WTC11 (cell line): ENCODE measurements around the gene NBAS.

ENCODE experiments used
- CREB1 ChIP-seq: sonication (generic); formaldehyde crosslinking; IDR thresholded peaks from 2 replicates; pipeline ENCODE4 v1.8.0; 2023; ENCODE audit warnings: mild to moderate bottlenecking, missing genetic modification reagents
- CREM ChIP-seq: sonication (generic); formaldehyde crosslinking; IDR thresholded peaks from 2 replicates; pipeline ENCODE4 v1.8.1; 2022; ENCODE audit warnings: mild to moderate bottlenecking, missing genetic modification reagents, moderate library complexity
- ELF4 ChIP-seq: sonication (generic); formaldehyde crosslinking; IDR thresholded peaks from 2 replicates; pipeline ENCODE4 v1.8.1; 2022; ENCODE audit warnings: low read depth, mild to moderate bottlenecking, moderate library complexity, missing genetic modification reagents
- ESRRA ChIP-seq: sonication (generic); formaldehyde crosslinking; IDR thresholded peaks from 2 replicates; pipeline ENCODE4 v1.8.1; 2022; ENCODE audit warnings: mild to moderate bottlenecking, missing genetic modification reagents, borderline replicate concordance
- JUN ChIP-seq: sonication (generic); formaldehyde crosslinking; IDR thresholded peaks from 2 replicates; pipeline ENCODE4 v1.8.0; 2023; ENCODE audit warnings: mild to moderate bottlenecking, missing genetic modification reagents
- MYBL2 ChIP-seq: sonication (generic); formaldehyde crosslinking; IDR thresholded peaks from 2 replicates; pipeline ENCODE4 v1.8.1; 2023; ENCODE audit warnings: mild to moderate bottlenecking, moderate library complexity, missing genetic modification reagents
- TF ChIP-seq, protein P1 (sequence below): fragments of 200-600 bp; IDR thresholded peaks from 2 replicates; pipeline ENCODE4 v1.8.0; 2022; ENCODE audit warnings: antibody characterized with exemption
- TF ChIP-seq, protein P2 (sequence below): fragments of 250-450 bp; sonication (Bioruptor Pico); IDR thresholded peaks from 2 replicates; pipeline ENCODE4 v2.1.2; 2022; ENCODE audit warnings: mild to moderate bottlenecking, moderate library complexity
- TF ChIP-seq, protein P3 (sequence below): sonication (generic); formaldehyde crosslinking; IDR thresholded peaks from 2 replicates; pipeline ENCODE4 v1.8.0; 2022; ENCODE audit warnings: mild to moderate bottlenecking, missing genetic modification reagents
- TF ChIP-seq, protein P4 (sequence below): fragments of 250-450 bp; sonication (Bioruptor Pico); IDR thresholded peaks from 2 replicates; pipeline ENCODE4 v1.9.0; 2021; ENCODE audit warnings: mild to moderate bottlenecking
- TF ChIP-seq, protein P5 (sequence below): sonication (generic); formaldehyde crosslinking; IDR thresholded peaks from 2 replicates; pipeline ENCODE4 v1.8.1; 2023; ENCODE audit warnings: mild to moderate bottlenecking, missing genetic modification reagents, moderate library complexity
- TF ChIP-seq, protein P6 (sequence below): sonication (generic); formaldehyde crosslinking; IDR thresholded peaks from 2 replicates; pipeline ENCODE4 v1.8.1; 2023; ENCODE audit warnings: mild to moderate bottlenecking, missing genetic modification reagents, borderline replicate concordance

DNA sequence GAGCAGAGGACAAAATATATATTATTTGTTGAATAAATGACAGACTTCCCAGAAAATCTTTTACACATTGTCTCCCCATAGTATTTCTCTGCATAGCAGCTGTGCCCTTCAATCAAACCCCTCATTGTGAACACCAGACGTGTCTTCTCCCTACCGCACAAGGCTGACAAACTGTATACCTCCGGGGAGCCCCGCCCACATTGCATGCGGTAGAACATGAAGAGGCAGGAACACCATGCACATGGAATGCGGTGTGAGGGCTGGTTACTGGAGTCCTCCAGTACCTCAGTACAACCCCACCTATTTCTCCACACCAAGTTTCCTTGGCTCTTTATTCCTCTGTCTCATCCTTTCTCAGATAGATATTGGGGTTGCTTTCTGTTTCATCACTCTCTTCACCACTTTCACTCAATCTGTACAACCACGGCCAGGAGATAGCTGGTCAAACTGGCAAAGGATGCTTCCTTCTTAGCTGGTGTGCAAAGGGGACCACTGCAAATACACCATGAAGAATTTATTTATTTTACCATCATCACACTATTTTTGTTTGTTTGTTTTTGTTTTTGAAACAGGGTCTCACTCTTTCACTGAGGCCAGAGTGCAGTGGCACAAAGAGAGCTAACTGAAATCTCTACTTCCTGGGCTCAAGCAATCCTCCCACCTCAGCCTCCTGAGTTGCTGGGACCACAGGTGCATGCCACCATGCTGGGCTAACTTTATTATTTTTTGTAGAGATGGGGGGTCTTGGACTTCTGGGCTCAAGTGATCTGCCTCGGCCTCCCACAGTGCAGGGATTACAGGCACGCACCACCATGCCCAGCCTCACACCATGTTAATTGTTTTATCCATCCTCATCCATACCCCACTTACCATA is 2.3 kb upstream of the NBAS start:
- TF ChIP-seq, protein P1, sequence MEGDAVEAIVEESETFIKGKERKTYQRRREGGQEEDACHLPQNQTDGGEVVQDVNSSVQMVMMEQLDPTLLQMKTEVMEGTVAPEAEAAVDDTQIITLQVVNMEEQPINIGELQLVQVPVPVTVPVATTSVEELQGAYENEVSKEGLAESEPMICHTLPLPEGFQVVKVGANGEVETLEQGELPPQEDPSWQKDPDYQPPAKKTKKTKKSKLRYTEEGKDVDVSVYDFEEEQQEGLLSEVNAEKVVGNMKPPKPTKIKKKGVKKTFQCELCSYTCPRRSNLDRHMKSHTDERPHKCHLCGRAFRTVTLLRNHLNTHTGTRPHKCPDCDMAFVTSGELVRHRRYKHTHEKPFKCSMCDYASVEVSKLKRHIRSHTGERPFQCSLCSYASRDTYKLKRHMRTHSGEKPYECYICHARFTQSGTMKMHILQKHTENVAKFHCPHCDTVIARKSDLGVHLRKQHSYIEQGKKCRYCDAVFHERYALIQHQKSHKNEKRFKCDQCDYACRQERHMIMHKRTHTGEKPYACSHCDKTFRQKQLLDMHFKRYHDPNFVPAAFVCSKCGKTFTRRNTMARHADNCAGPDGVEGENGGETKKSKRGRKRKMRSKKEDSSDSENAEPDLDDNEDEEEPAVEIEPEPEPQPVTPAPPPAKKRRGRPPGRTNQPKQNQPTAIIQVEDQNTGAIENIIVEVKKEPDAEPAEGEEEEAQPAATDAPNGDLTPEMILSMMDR = no peak
- TF ChIP-seq JUN (no peak), ESRRA (CRISPR knock-in tag) (no peak), CREB1 (CRISPR knock-in tag) (no peak), ELF4 (CRISPR knock-in tag) (no peak), CREM (no peak), MYBL2 (CRISPR knock-in tag) (no peak)
- TF ChIP-seq, protein P2, sequence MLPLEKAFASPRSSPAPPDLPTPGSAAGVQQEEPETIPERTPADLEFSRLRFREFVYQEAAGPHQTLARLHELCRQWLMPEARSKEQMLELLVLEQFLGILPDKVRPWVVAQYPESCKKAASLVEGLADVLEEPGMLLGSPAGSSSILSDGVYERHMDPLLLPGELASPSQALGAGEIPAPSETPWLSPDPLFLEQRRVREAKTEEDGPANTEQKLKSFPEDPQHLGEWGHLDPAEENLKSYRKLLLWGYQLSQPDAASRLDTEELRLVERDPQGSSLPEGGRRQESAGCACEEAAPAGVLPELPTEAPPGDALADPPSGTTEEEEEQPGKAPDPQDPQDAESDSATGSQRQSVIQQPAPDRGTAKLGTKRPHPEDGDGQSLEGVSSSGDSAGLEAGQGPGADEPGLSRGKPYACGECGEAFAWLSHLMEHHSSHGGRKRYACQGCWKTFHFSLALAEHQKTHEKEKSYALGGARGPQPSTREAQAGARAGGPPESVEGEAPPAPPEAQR = no peak
- TF ChIP-seq, protein P3, sequence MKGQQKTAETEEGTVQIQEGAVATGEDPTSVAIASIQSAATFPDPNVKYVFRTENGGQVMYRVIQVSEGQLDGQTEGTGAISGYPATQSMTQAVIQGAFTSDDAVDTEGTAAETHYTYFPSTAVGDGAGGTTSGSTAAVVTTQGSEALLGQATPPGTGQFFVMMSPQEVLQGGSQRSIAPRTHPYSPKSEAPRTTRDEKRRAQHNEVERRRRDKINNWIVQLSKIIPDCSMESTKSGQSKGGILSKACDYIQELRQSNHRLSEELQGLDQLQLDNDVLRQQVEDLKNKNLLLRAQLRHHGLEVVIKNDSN (CRISPR knock-in tag) = no peak
- TF ChIP-seq, protein P4, sequence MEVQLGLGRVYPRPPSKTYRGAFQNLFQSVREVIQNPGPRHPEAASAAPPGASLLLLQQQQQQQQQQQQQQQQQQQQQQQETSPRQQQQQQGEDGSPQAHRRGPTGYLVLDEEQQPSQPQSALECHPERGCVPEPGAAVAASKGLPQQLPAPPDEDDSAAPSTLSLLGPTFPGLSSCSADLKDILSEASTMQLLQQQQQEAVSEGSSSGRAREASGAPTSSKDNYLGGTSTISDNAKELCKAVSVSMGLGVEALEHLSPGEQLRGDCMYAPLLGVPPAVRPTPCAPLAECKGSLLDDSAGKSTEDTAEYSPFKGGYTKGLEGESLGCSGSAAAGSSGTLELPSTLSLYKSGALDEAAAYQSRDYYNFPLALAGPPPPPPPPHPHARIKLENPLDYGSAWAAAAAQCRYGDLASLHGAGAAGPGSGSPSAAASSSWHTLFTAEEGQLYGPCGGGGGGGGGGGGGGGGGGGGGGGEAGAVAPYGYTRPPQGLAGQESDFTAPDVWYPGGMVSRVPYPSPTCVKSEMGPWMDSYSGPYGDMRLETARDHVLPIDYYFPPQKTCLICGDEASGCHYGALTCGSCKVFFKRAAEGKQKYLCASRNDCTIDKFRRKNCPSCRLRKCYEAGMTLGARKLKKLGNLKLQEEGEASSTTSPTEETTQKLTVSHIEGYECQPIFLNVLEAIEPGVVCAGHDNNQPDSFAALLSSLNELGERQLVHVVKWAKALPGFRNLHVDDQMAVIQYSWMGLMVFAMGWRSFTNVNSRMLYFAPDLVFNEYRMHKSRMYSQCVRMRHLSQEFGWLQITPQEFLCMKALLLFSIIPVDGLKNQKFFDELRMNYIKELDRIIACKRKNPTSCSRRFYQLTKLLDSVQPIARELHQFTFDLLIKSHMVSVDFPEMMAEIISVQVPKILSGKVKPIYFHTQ (CRISPR knock-in tag) = no peak
- TF ChIP-seq, protein P5, sequence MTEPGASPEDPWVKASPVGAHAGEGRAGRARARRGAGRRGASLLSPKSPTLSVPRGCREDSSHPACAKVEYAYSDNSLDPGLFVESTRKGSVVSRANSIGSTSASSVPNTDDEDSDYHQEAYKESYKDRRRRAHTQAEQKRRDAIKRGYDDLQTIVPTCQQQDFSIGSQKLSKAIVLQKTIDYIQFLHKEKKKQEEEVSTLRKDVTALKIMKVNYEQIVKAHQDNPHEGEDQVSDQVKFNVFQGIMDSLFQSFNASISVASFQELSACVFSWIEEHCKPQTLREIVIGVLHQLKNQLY (CRISPR knock-in tag) = no peak
- TF ChIP-seq, protein P6, sequence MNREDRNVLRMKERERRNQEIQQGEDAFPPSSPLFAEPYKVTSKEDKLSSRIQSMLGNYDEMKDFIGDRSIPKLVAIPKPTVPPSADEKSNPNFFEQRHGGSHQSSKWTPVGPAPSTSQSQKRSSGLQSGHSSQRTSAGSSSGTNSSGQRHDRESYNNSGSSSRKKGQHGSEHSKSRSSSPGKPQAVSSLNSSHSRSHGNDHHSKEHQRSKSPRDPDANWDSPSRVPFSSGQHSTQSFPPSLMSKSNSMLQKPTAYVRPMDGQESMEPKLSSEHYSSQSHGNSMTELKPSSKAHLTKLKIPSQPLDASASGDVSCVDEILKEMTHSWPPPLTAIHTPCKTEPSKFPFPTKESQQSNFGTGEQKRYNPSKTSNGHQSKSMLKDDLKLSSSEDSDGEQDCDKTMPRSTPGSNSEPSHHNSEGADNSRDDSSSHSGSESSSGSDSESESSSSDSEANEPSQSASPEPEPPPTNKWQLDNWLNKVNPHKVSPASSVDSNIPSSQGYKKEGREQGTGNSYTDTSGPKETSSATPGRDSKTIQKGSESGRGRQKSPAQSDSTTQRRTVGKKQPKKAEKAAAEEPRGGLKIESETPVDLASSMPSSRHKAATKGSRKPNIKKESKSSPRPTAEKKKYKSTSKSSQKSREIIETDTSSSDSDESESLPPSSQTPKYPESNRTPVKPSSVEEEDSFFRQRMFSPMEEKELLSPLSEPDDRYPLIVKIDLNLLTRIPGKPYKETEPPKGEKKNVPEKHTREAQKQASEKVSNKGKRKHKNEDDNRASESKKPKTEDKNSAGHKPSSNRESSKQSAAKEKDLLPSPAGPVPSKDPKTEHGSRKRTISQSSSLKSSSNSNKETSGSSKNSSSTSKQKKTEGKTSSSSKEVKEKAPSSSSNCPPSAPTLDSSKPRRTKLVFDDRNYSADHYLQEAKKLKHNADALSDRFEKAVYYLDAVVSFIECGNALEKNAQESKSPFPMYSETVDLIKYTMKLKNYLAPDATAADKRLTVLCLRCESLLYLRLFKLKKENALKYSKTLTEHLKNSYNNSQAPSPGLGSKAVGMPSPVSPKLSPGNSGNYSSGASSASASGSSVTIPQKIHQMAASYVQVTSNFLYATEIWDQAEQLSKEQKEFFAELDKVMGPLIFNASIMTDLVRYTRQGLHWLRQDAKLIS (CRISPR knock-in tag) = no peak
